OCI-LY3 (cell line): ENCODE results near the gene RELT.

Experiments
- H2AFZ ChIP-seq: fragments of 200-600, 300-600 bp; shearing (Covaris generic); 2 replicates; pipeline ENCODE4 v1.6.0; 2014; ENCODE audit warnings: antibody characterized with exemption, low read depth, low read length
- H3K27ac ChIP-seq: fragments of 200-600, 300-600 bp; sonication (generic); 2 replicates; pipeline ENCODE4 v1.5.1; 2014; ENCODE audit warnings: mild to moderate bottlenecking, low read length, moderate library complexity, mixed read lengths
- H3K27me3 ChIP-seq: fragments of 200-600, 300-600 bp; sonication (generic); 2 replicates; pipeline ENCODE4 v1.6.1; 2014; ENCODE audit warnings: low read depth, low read length, mixed read lengths
- H3K36me3 ChIP-seq: fragments of 200-600, 300-600 bp; sonication (generic); replicated peaks from 2 replicates; pipeline ENCODE3; 2014; ENCODE audit warnings: low read depth, low read length, mixed read lengths
- H3K4me1 ChIP-seq: fragments of 300-600, 200-600 bp; sonication (generic); 2 replicates; pipeline ENCODE4 v1.6.1; 2014; ENCODE audit warnings: low read length, mixed read lengths
- H3K4me2 ChIP-seq: fragments of 200-600, 300-600 bp; sonication (generic); 2 replicates; pipeline ENCODE4 v1.6.1; 2014; ENCODE audit warnings: low read length, mixed read lengths
- H3K4me3 ChIP-seq: fragments of 300-600, 200-600 bp; sonication (generic); 2 replicates; pipeline ENCODE4 v1.5.1; 2014; ENCODE audit warnings: antibody characterized with exemption, mild to moderate bottlenecking, low read length, moderate library complexity
- H3K79me2 ChIP-seq: fragments of 300-600, 200-600 bp; shearing (Covaris generic); 2 replicates; pipeline ENCODE4 v1.6.1; 2014; ENCODE audit warnings: mild to moderate bottlenecking, low read length, mixed read lengths
- H3K9ac ChIP-seq: fragments of 300-600, 200-600 bp; shearing (Covaris generic); 2 replicates; pipeline ENCODE4 v1.6.0; 2014; ENCODE audit warnings: mild to moderate bottlenecking, low read length, moderate library complexity
- H3K9me3 ChIP-seq: fragments of 200-600, 300-600 bp; shearing (Covaris generic); 2 replicates; pipeline ENCODE4 v1.6.1; 2014; ENCODE audit warnings: low read length, mixed read lengths; ENCODE audit not compliant: insufficient read depth
- H4K20me1 ChIP-seq: fragments of 200-600, 300-600 bp; sonication (generic); 2 replicates; pipeline ENCODE4 v1.6.1; 2016; ENCODE audit warnings: low read length, mixed read lengths; ENCODE audit not compliant: insufficient read depth
- CTCF ChIP-seq: fragments of 200-600, 300-600 bp; sonication (generic); IDR thresholded peaks from 2 replicates; pipeline ENCODE4 v1.5.1; 2014; ENCODE audit warnings: antibody characterized with exemption, low read length, low read depth
- EZH2phosphoT487 ChIP-seq: fragments of 200-600 bp; shearing (Covaris generic); IDR thresholded peaks from 2 replicates; pipeline ENCODE4 v1.6.1; 2018; ENCODE audit warnings: antibody characterized with exemption, mixed run types, low read depth

RELT gene

DNA sequence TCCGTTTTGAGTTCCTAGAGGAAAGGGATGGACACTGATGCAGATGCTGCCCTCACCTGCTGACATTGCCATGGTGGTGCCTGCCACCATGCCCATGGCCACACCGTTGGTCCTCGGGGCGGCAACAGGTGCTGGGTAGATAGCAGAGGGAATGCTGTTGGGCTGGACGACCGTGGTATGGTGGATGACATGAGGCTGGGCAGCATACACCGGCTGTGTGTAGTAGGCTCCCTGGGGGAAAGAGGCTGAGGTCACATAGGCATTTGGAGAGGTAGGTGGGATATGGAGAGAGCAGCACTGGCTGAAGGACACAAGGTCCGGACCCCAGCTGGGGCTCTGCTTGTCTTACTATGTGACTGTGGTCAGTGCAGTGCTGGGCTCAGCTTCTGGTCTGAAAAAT lies 33.2 kb downstream of the RELT start:
- H3K4me1 ChIP-seq: no peaks in the 10 kb centered on the region
- no peak overlapping the region for H3K4me3 ChIP-seq
- H3K27me3 ChIP-seq: no peaks in the 10 kb centered on the region
- H3K9me3 ChIP-seq: no peaks in the 10 kb centered on the region
- no peak overlapping the region for H2AFZ ChIP-seq
- H3K27ac ChIP-seq: no peak overlapping the region
- no peak for TF ChIP-seq CTCF
- no peak for TF ChIP-seq EZH2phosphoT487
- no peaks in the 10 kb centered on the region for H3K79me2 ChIP-seq
- H3K36me3 ChIP-seq: peaks cover 21% of the 10 kb centered on the region
- no peaks in the 10 kb centered on the region for H4K20me1 ChIP-seq
- H3K9ac ChIP-seq: no peak overlapping the region
- H3K4me2 ChIP-seq: no peak overlapping the region

GRCh38 chr11:73410627-73411026 lies 34.4 kb downstream of the RELT start:
- no peak overlapping the region for H3K4me2 ChIP-seq
- H3K4me1 ChIP-seq: peaks cover 10% of the 10 kb centered on the region
- H2AFZ ChIP-seq: no peak overlapping the region
- H3K4me3 ChIP-seq: no peak overlapping the region
- H3K9me3 ChIP-seq: no peaks in the 10 kb centered on the region
- H3K79me2 ChIP-seq: no peaks in the 10 kb centered on the region
- no peak for TF ChIP-seq CTCF
- no peaks in the 10 kb centered on the region for H3K27me3 ChIP-seq
- peaks cover 18% of the 10 kb centered on the region for H3K36me3 ChIP-seq
- no peak overlapping the region for H3K27ac ChIP-seq
- no peaks in the 10 kb centered on the region for H4K20me1 ChIP-seq
- H3K9ac ChIP-seq: no peak overlapping the region

GRCh38 chr11:73411031-73411430 lies 34.8 kb downstream of the RELT start:
- H2AFZ ChIP-seq: no peak overlapping the region
- no peaks in the 10 kb centered on the region for H4K20me1 ChIP-seq
- TF ChIP-seq EZH2phosphoT487: no peak
- TF ChIP-seq CTCF: no peak
- no peaks in the 10 kb centered on the region for H3K9me3 ChIP-seq
- no peak overlapping the region for H3K4me3 ChIP-seq
- H3K36me3 ChIP-seq: peaks cover 17% of the 10 kb centered on the region
- H3K27ac ChIP-seq: no peak overlapping the region
- no peaks in the 10 kb centered on the region for H3K79me2 ChIP-seq
- H3K4me2 ChIP-seq: no peak overlapping the region
- no peaks in the 10 kb centered on the region for H3K27me3 ChIP-seq
- H3K4me1 ChIP-seq: peaks cover 10% of the 10 kb centered on the region
- no peak overlapping the region for H3K9ac ChIP-seq

DNA sequence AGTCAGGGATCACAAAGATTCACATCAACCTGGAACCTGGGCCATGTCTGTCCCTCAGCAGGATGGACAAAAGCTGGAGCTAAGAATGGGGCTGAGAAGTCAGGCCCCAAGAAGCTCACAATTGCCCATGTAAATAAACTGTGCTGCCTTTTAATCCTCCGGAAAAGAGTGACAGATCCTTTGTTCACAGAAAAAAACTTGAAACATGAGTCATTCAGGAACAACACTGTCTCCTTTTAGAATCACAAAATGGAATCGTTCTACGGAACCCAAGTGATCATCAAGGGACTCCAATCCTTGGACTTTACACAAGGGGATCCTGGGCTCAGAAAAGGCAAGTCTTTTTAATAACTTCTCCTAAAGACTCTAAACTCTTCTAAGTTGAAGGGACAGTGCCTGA lies 36.1 kb downstream of the RELT start:
- Histone ChIP-seq H3K9me3 (no peaks in the 10 kb centered on the region), H3K4me3 (no peak overlapping the region), H3K4me2 (no peak overlapping the region), H3K79me2 (no peaks in the 10 kb centered on the region), H4K20me1 (no peaks in the 10 kb centered on the region), H3K27ac (no peak overlapping the region), H3K36me3 (peaks cover 13% of the 10 kb centered on the region), H3K27me3 (no peaks in the 10 kb centered on the region), H2AFZ (no peak overlapping the region), H3K9ac (no peak overlapping the region), H3K4me1 (peaks cover 10% of the 10 kb centered on the region)
- TF ChIP-seq CTCF (no peak), EZH2phosphoT487 (no peak)
